GM12874 (cell line): Measurements from ENCODE around the gene TNRC6B.

Source experiments
- CTCF ChIP-seq: IDR thresholded peaks from 2 replicates; pipeline ENCODE4 v1.5.1; 2011; ENCODE audit warnings: low read depth, mild to moderate bottlenecking, control low read depth, low read length, moderate library complexity; ENCODE audit not compliant: insufficient read depth

Gene TNRC6B

GRCh38 chr22:40177738-40178416 is at the start of gene TNRC6B:
Gene TNRC6B, plus strand, starts transcription at chr22:40177925. Its CDS starts 211 bp downstream, at chr22:40178136.
- no peak for TF ChIP-seq CTCF

GRCh38 chr22:40128989-40129388 is 48.7 kb upstream of the TNRC6B start:
- no peak for TF ChIP-seq CTCF

- TF ChIP-seq CTCF: no peak
These were observed 40.6 kb upstream of the TNRC6B start for GRCh38 chr22:40137132-40137531.

- TF ChIP-seq CTCF: no peak
These were observed 38.9 kb upstream of the TNRC6B start for GRCh38 chr22:40138866-40139265.

GRCh38 chr22:40147388-40148176 is 30.1 kb upstream of the TNRC6B start:
- no peak for TF ChIP-seq CTCF

GRCh38 chr22:40153192-40153591 is 24.5 kb upstream of the TNRC6B start:
- no peak for TF ChIP-seq CTCF

GRCh38 chr22:40153705-40154104 is 24.0 kb upstream of the TNRC6B start:
- TF ChIP-seq CTCF: no peak
